Activated naive CD4-positive, alpha-beta T cell treated with Interleukin-2 at 50 U/mL for 16 hours (primary cell): ENCODE data around the gene MLF1.

Experiments
- DNase-seq: peaks from one replicate; pipeline ENCODE4 v3.0.0-alpha.2; 2020

The MLF1 gene

DNA sequence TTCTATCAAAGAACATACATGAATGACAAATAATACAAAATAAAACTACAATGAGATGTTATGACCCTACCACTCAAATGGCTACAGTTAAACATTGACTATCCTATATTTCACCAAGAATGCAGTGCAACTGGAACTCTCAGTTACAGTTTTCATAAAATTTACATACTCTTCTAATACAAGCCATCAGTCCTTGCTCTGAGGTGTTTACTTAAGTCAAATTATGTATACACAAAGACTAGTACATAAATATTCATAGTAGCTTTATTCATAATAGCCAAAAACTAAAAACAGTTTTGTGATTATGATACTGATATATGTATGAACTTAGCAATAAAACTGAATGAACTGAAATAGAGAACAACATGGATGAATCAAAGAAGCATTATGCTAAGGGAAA is 19.2 kb downstream of the MLF1 start:
- no peak for DNase-seq

DNA sequence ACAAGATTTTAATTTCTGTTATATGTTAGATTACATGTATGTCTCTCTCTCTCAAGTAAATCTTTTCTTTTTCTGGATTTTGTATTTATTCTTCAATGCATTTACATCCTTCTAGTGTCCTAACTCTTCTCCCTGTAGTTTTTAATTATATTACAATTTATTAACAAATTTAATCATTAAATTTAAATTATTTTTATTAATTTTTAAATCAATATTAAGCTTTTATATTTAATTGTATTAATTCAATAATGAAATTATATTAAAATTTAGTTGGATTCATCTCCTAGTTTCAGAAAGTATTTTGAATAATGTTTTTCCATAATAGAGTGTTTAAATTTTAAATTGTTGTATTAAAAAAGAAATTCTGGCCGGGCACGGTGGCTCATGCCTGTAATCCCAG is 29.8 kb downstream of the MLF1 start:
- DNase-seq, result no peak

DNA sequence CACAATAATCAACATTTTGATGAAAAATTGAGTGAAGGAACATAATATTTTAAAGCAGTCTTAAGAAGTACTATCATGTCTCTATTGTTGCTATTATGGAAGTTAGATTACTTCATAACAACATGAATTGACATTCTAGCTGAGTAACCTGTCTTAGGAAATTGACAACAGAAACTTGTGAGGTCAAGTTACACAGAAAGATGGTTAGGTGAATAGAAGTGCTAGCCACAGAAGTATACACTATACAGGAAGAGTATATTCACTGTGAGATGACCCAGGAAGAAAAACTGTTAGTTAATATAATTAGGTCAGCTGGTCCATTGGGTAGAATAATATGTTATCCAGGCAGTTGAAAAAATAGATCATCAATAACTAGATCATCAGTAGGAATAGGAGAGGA is 31.2 kb downstream of the MLF1 start:
- DNase-seq, result no peak

- no peak for DNase-seq
Observed at GRCh38 chr3:158617982-158618875, 47.2 kb downstream of the MLF1 start.

GRCh38 chr3:158625881-158626280 is 54.9 kb downstream of the MLF1 start:
- no peak for DNase-seq

GRCh38 chr3:158631981-158632380 is 61.0 kb downstream of the MLF1 start:
- no peak for DNase-seq

- no peak for DNase-seq
Observed at GRCh38 chr3:158640646-158641045, 69.7 kb downstream of the MLF1 start.

GRCh38 chr3:158642005-158642404 is 71.0 kb downstream of the MLF1 start:
- peak; percentile 9 for DNase-seq

DNA sequence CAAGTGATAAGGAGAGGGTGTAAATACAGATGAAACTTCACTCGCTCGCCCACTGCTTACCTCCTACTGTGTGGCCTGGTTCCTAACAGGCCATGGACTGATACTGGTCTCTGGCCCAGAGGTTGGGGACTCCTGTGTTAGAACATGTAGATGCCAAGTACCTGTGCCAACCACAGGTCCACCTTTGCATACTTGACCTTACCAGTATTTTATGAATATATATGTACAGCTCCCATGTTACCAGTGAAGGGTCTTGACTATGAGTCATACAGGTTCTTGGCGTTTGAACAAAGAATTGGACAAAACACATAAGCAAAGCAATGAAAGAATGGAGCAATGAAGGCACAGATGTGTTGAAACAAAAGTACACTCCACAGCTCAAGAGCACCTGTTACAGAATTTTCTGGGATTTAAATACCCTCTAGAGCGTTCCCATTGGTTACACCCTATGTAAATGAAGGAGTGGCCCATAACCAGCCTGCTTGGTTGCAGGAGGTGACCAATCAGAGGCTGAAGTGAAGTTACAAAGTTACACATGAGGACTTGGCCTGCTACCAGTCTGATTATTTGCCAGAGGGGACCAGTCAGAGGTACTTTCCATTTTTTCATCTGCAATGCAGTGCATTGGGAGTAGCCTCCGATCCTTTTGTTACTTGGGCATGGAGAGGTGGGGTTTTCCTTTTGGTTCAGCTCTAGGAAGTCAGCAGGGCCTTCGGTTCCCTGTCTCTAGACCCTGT is 71.6 kb downstream of the MLF1 start:
- no peak for DNase-seq

- peak; percentile 90 for DNase-seq
Observed at GRCh38 chr3:158644345-158644908, 73.4 kb downstream of the MLF1 start, which contains the start of gene GFM1. Gene GFM1, plus strand, starts transcription at chr3:158644527. Its CDS starts 108 bp downstream, at chr3:158644635.

DNA sequence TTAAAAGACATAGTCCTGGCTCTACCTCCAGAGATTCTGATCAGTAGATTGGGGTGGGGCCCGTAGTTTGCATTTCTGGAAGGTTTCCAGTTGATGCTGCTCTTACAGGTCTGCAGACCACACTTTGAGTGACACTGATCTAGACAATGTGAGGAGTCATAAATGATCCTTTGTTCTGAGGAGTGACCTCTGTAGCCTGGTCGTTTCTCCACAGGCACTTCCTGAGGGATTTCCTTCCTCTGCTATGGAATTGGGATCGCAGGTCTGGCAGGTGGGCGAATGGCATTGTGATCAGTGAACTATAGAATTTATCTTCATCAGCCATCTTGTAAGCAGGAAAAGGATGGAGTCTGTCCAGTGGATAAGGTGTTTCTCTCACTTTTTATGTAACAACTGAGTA is 78.8 kb downstream of the MLF1 start:
- DNase-seq, result no peak

DNA sequence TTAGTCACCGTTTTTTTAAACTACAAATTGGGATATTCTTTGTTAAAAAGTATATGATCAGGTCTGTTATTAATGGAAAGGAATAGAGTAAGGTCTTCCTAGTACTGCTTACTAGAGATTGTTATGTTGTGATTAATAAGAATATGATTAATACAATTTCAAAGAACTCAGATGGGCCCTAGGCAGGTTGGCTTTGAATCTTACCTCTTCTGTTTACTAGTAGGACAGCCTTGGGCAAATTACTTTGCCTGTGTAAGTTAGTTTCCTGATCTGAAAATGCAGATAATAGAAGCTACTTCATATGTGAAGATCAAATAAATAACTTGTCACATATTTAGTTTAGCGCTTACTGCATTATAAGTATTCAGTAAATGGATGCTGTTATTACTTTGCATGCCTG is 80.2 kb downstream of the MLF1 start:
- DNase-seq, result no peak

DNA sequence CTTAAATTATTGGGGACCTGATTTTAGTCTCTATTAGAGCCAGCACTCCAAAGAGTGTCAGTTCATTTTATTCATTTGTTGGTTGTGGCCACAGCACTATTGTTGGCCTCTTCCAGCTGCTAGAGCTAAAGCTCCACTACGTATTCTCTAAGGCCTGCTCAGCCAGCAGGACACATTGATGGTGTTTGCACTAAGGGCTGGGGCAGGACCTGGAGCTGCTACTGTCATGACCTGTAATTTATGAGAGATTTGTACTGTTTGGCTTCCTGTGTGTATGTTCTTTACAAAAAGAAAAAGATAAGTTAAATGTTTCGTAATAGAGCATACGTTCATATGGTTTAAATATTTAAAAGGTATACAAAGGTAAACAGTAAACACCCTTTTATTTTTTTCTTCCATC is 81.5 kb downstream of the MLF1 start:
- no peak for DNase-seq
